KMS-11 (cell line): ENCODE data around the gene RPL26.

Source experiments
- H2AFZ ChIP-seq: fragments of 200-600 bp; sonication (generic); 2 replicates; pipeline ENCODE4 v1.6.1; 2016; ENCODE audit warnings: antibody characterized with exemption, mixed run types, low read depth
- H3K27ac ChIP-seq: fragments of 200-600 bp; sonication (generic); 2 replicates; pipeline ENCODE4 v1.6.1; 2016; ENCODE audit warnings: mild to moderate bottlenecking, mixed run types
- H3K27me3 ChIP-seq: fragments of 200-600 bp; sonication (generic); 2 replicates; pipeline ENCODE4 v1.6.1; 2017; ENCODE audit warnings: mild to moderate bottlenecking, low read depth, mixed run types, moderate library complexity; ENCODE audit not compliant: insufficient read depth
- H3K36me3 ChIP-seq: fragments of 200-600 bp; sonication (generic); 2 replicates; pipeline ENCODE4 v1.6.1; 2017; ENCODE audit warnings: mild to moderate bottlenecking, mixed run types; ENCODE audit not compliant: insufficient read depth
- H3K4me1 ChIP-seq: fragments of 200-600 bp; sonication (generic); 2 replicates; pipeline ENCODE4 v1.6.1; 2016; ENCODE audit warnings: mild to moderate bottlenecking, low read depth, mixed run types; ENCODE audit not compliant: poor library complexity, severe bottlenecking
- H3K4me2 ChIP-seq: fragments of 200-600 bp; sonication (generic); 2 replicates; pipeline ENCODE4 v1.7.0; 2016; ENCODE audit warnings: mild to moderate bottlenecking, mixed run types
- H3K4me3 ChIP-seq: fragments of 200-600 bp; sonication (generic); IDR thresholded peaks from 2 replicates; pipeline ENCODE4 v1.6.1; 2017; ENCODE audit warnings: low read depth, low read length, mixed read lengths; ENCODE audit not compliant: insufficient read depth
- H3K79me2 ChIP-seq: fragments of 200-600 bp; sonication (generic); 2 replicates; pipeline ENCODE4 v1.6.1; 2016; ENCODE audit warnings: low read depth, mixed run types; ENCODE audit not compliant: insufficient read depth
- H3K9ac ChIP-seq: fragments of 200-600 bp; sonication (generic); 2 replicates; pipeline ENCODE4 v1.6.1; 2016; ENCODE audit warnings: mild to moderate bottlenecking, mixed run types
- H4K20me1 ChIP-seq: fragments of 200-600 bp; sonication (generic); 2 replicates; pipeline ENCODE4 v1.6.1; 2016; ENCODE audit warnings: mild to moderate bottlenecking, mixed run types; ENCODE audit not compliant: insufficient read depth
- CTCF ChIP-seq: fragments of 200-600 bp; sonication (generic); conservative IDR thresholded peaks from 2 replicates; pipeline ENCODE4 v1.6.1; 2017; ENCODE audit warnings: low read depth, mild to moderate bottlenecking, antibody characterized with exemption, low read length, moderate library complexity, mixed read lengths

RPL26 gene

GRCh38 chr17:8417806-8418205 is 34.8 kb upstream of the RPL26 start:
- Histone ChIP-seq H2AFZ (no peak overlapping the region), H4K20me1 (no peaks in the 10 kb centered on the region), H3K79me2 (no peaks in the 10 kb centered on the region), H3K27me3 (no peaks in the 10 kb centered on the region), H3K27ac (no peak overlapping the region), H3K4me3 (no peak overlapping the region), H3K36me3 (no peaks in the 10 kb centered on the region), H3K4me2 (no peak overlapping the region), H3K4me1 (no peaks in the 10 kb centered on the region), H3K9ac (no peak overlapping the region)
- TF ChIP-seq CTCF, result no peak

- H3K4me2 ChIP-seq, result no peak overlapping the region
- H4K20me1 ChIP-seq, result no peaks in the 10 kb centered on the region
- H3K9ac ChIP-seq, result no peak overlapping the region
- no peak for TF ChIP-seq CTCF
- H3K36me3 ChIP-seq, result no peaks in the 10 kb centered on the region
- no peak overlapping the region for H3K27ac ChIP-seq
- H3K4me1 ChIP-seq, result no peaks in the 10 kb centered on the region
- H3K79me2 ChIP-seq, result no peaks in the 10 kb centered on the region
- H3K27me3 ChIP-seq, result no peaks in the 10 kb centered on the region
- no peak overlapping the region for H2AFZ ChIP-seq
- H3K4me3 ChIP-seq, result no peak overlapping the region
These were observed 30.9 kb upstream of the RPL26 start for GRCh38 chr17:8413938-8414337.

- TF ChIP-seq CTCF, result no peak
- no peak overlapping the region for H3K27ac ChIP-seq
- H3K79me2 ChIP-seq, result no peaks in the 10 kb centered on the region
- H3K4me1 ChIP-seq, result no peaks in the 10 kb centered on the region
- H3K4me2 ChIP-seq, result no peak overlapping the region
- H3K4me3 ChIP-seq, result no peak overlapping the region
- H4K20me1 ChIP-seq, result no peaks in the 10 kb centered on the region
- H3K27me3 ChIP-seq, result no peaks in the 10 kb centered on the region
- H2AFZ ChIP-seq, result no peak overlapping the region
- H3K36me3 ChIP-seq, result no peaks in the 10 kb centered on the region
- no peak overlapping the region for H3K9ac ChIP-seq
These were observed 30.3 kb upstream of the RPL26 start for GRCh38 chr17:8413328-8413727.

- Histone ChIP-seq H3K79me2 (no peaks in the 10 kb centered on the region), H4K20me1 (no peaks in the 10 kb centered on the region), H3K27ac (no peak overlapping the region), H2AFZ (no peak overlapping the region), H3K4me3 (no peak overlapping the region), H3K4me2 (no peak overlapping the region), H3K36me3 (no peaks in the 10 kb centered on the region), H3K27me3 (no peaks in the 10 kb centered on the region), H3K4me1 (no peaks in the 10 kb centered on the region), H3K9ac (no peak overlapping the region)
- no peak for TF ChIP-seq CTCF
These were observed 29.1 kb upstream of the RPL26 start for GRCh38 chr17:8412089-8412488.

- Histone ChIP-seq H3K27ac (no peak overlapping the region), H3K4me3 (no peak overlapping the region), H3K36me3 (no peaks in the 10 kb centered on the region), H3K79me2 (no peaks in the 10 kb centered on the region), H2AFZ (no peak overlapping the region), H3K4me1 (no peaks in the 10 kb centered on the region), H3K9ac (no peak overlapping the region), H3K27me3 (no peaks in the 10 kb centered on the region), H3K4me2 (no peak overlapping the region), H4K20me1 (no peaks in the 10 kb centered on the region)
- no peak for TF ChIP-seq CTCF
These were observed 27.9 kb upstream of the RPL26 start for GRCh38 chr17:8410883-8411238.
